ENCODE measurements around the gene FCF1. TPM values are rescaled to one million over a fixed set of nuclear protein-coding genes. Genes with fewer than 3 reads are reported as not detected.
"Not testable (repeated sequence)": the region's sequence is repeated elsewhere in the genome, so short reads cannot be mapped to it uniquely, and the experiment has no call there.

The FCF1 gene
- total RNA-seq, 1 donor from 2014 or later = 51.3 TPM

GRCh38 chr14:74756326-74756725 lies 43.4 kb downstream of the FCF1 start:
- TF ChIP-seq CTCF (IDR thresholded peaks at IDR 0.05; ENCODE audit: unreplicated experiment) = no peak
- Mint-ChIP-seq H3K36me3 (ENCODE audit: insufficient read depth) (peaks cover 6% of the 10 kb centered on the region), H3K27me3 (peaks cover 9% of the 10 kb centered on the region), H3K27ac (no peak overlapping the region), H3K4me1 (ENCODE audit: low read depth) (no peaks in the 10 kb centered on the region), H3K4me3 (ENCODE audit: low read depth) (no peak overlapping the region), H3K9me3 (ENCODE audit: low read depth) (peaks cover 15% of the 10 kb centered on the region)
- no peak for DNase-seq (ENCODE audit: low spot score, unreplicated experiment)

GRCh38 chr14:74758505-74758904 lies 45.6 kb downstream of the FCF1 start:
- not testable (repeated sequence) for DNase-seq (ENCODE audit: low spot score, unreplicated experiment); H3K9me3 Mint-ChIP-seq (ENCODE audit: low read depth); H3K4me3 Mint-ChIP-seq (ENCODE audit: low read depth); H3K27ac Mint-ChIP-seq; H3K27me3 Mint-ChIP-seq; H3K4me1 Mint-ChIP-seq (ENCODE audit: low read depth); H3K36me3 Mint-ChIP-seq (ENCODE audit: insufficient read depth)

GRCh38 chr14:74762917-74763802 lies 50.2 kb downstream of the FCF1 start, which contains the start of gene YLPM1:
Gene YLPM1 (plus strand): TSS chr14:74763316. CDS start chr14:74763490, 174 bp downstream.
- H3K36me3 Mint-ChIP-seq (ENCODE audit: insufficient read depth) = peaks cover 10% of the 10 kb centered on the region
- peaks cover 9% of the 10 kb centered on the region for H3K27me3 Mint-ChIP-seq
- H3K4me3 Mint-ChIP-seq (ENCODE audit: low read depth) = peak within 1 kb of the TSS; percentile 98
- DNase-seq (ENCODE audit: low spot score, unreplicated experiment) = peak; percentile 80
- H3K9me3 Mint-ChIP-seq (ENCODE audit: low read depth) = no peaks in the 10 kb centered on the region
- peak; percentile 49 for TF ChIP-seq CTCF (IDR thresholded peaks at IDR 0.05; ENCODE audit: unreplicated experiment)
- H3K27ac Mint-ChIP-seq = peak within 1 kb of the TSS; percentile 93
- peaks cover 35% of the 10 kb centered on the region for H3K4me1 Mint-ChIP-seq (ENCODE audit: low read depth)

GRCh38 chr14:74763803-74764531 lies 51.0 kb downstream of the FCF1 start:
- no peaks in the 10 kb centered on the region for H3K9me3 Mint-ChIP-seq (ENCODE audit: low read depth)
- peaks cover 9% of the 10 kb centered on the region for H3K27me3 Mint-ChIP-seq
- no peak for TF ChIP-seq CTCF (IDR thresholded peaks at IDR 0.05; ENCODE audit: unreplicated experiment)
- H3K27ac Mint-ChIP-seq = peak overlapping the region; percentile 92
- peaks cover 37% of the 10 kb centered on the region for H3K4me1 Mint-ChIP-seq (ENCODE audit: low read depth)
- H3K36me3 Mint-ChIP-seq (ENCODE audit: insufficient read depth) = peaks cover 10% of the 10 kb centered on the region
- DNase-seq (ENCODE audit: low spot score, unreplicated experiment) = no peak
- peak overlapping the region; percentile 98 for H3K4me3 Mint-ChIP-seq (ENCODE audit: low read depth)

- no peak for TF ChIP-seq CTCF (IDR thresholded peaks at IDR 0.05; ENCODE audit: unreplicated experiment)
- Mint-ChIP-seq H3K36me3 (ENCODE audit: insufficient read depth) (peaks cover 10% of the 10 kb centered on the region), H3K4me3 (ENCODE audit: low read depth) (peak overlapping the region; percentile 98), H3K27me3 (peaks cover under 1% of the 10 kb centered on the region), H3K27ac (no peak overlapping the region), H3K4me1 (ENCODE audit: low read depth) (peaks cover 37% of the 10 kb centered on the region), H3K9me3 (ENCODE audit: low read depth) (no peaks in the 10 kb centered on the region)
- DNase-seq (ENCODE audit: low spot score, unreplicated experiment) = no peak
Observed at GRCh38 chr14:74765721-74766120, 52.8 kb downstream of the FCF1 start.
